Endodermal cell (in vitro differentiated cells): ENCODE measurements around the gene RNF20. TPM values are rescaled to one million over a fixed set of nuclear protein-coding genes. Genes with fewer than 3 reads are reported as not detected.

Experiments used
- DNase-seq: peaks from one replicate; pipeline ENCODE4 v3.0.0-alpha.2; 2017
- H3K27ac ChIP-seq: 2 replicates; pipeline ENCODE4 v1.5.1; 2013; ENCODE audit warnings: mild to moderate bottlenecking, low read depth, low read length, moderate library complexity
- H3K27me3 ChIP-seq: 2 replicates; pipeline ENCODE4 v1.6.1; 2013; ENCODE audit warnings: mild to moderate bottlenecking, low read length, moderate library complexity; ENCODE audit not compliant: insufficient read depth, control insufficient read depth, poor library complexity, severe bottlenecking
- H3K36me3 ChIP-seq: 2 replicates; pipeline ENCODE4 v1.7.0; 2013; ENCODE audit warnings: mild to moderate bottlenecking, low read length, moderate library complexity; ENCODE audit not compliant: control insufficient read depth, insufficient read depth
- H3K4me1 ChIP-seq: one replicate; pipeline ENCODE4 v1.7.0; 2013; ENCODE audit warnings: low read length; ENCODE audit not compliant: control insufficient read depth, insufficient read depth
- H3K4me3 ChIP-seq: 2 replicates; pipeline ENCODE4 v1.5.1; 2013; ENCODE audit warnings: mild to moderate bottlenecking, low read length, moderate library complexity
- H3K9ac ChIP-seq: 2 replicates; pipeline ENCODE4 v1.6.1; 2013; ENCODE audit warnings: mild to moderate bottlenecking, low read length, moderate library complexity; ENCODE audit not compliant: poor library complexity, severe bottlenecking; ENCODE audit errors: extremely low read depth
- H3K9me3 ChIP-seq: 2 replicates; pipeline ENCODE4 v1.6.1; 2013; ENCODE audit warnings: mild to moderate bottlenecking, low read length, moderate library complexity; ENCODE audit not compliant: control insufficient read depth
- H3K27ac Mint-ChIP-seq: 2 replicates; pipeline ENCODE4 v1.8.0; 2020; ENCODE audit warnings: mixed read lengths
- H3K27me3 Mint-ChIP-seq: 2 replicates; pipeline ENCODE4 v1.8.0; 2021; ENCODE audit warnings: mild to moderate bottlenecking, mixed read lengths; ENCODE audit not compliant: insufficient read depth
- H3K36me3 Mint-ChIP-seq: 2 replicates; pipeline ENCODE4 v1.8.0; 2020; ENCODE audit warnings: low read depth, mixed read lengths
- H3K4me1 Mint-ChIP-seq: 2 replicates; pipeline ENCODE4 v1.8.0; 2020; ENCODE audit warnings: mixed read lengths
- H3K4me3 Mint-ChIP-seq: 2 replicates; pipeline ENCODE4 v1.8.0; 2020; ENCODE audit warnings: mild to moderate bottlenecking, moderate library complexity, mixed read lengths
- H3K9me3 Mint-ChIP-seq: 2 replicates; pipeline ENCODE4 v1.8.0; 2020; ENCODE audit warnings: mild to moderate bottlenecking, mixed read lengths
- WGBS, 2 experiments: methylation state at CpG; one replicate each; pipeline versions ENCODE4 v1.1.5 to v1.1.7; 2013; ENCODE audit warnings: missing lambda C conversion rate in 2 of 2, mixed read lengths in 1 of 2; ENCODE audit not compliant: insufficient coverage in 1 of 2, insufficient read length in 1 of 2; 5-methylcytosine and 5-hydroxymethylcytosine counted together
- total RNA-seq, 2 donors: library from RNA; stranded (reverse); fragmentation: NEBNext Ultra II Directional in 1 of 2; extraction: Animal tissue kit (Norgen Biotek cat#: 25700) in 1 of 2; gene quantifications; 2 replicates in 1 of 2; 3 replicates in 1 of 2; pipeline ENCODE4 v1.2.1, GENCODE V29; 2021
- TF ChIP-seq, protein P1 (sequence below): fragments of 200-600 bp; sonication (generic); conservative IDR thresholded peaks from 2 replicates; pipeline ENCODE4 v1.5.0; 2021; ENCODE audit warnings: antibody characterized with exemption, mild to moderate bottlenecking

The RNF20 gene
- total RNA-seq, 2 donors from 2014 or later, result 45.4 to 58.4 TPM

GRCh38 chr9:101508211-101508610 lies 25.4 kb upstream of the RNF20 start:
- H3K27ac Mint-ChIP-seq, result no peak overlapping the region
- H3K36me3 ChIP-seq, result no peaks in the 10 kb centered on the region
- H3K9me3 Mint-ChIP-seq, result no peaks in the 10 kb centered on the region
- TF ChIP-seq, protein P1, sequence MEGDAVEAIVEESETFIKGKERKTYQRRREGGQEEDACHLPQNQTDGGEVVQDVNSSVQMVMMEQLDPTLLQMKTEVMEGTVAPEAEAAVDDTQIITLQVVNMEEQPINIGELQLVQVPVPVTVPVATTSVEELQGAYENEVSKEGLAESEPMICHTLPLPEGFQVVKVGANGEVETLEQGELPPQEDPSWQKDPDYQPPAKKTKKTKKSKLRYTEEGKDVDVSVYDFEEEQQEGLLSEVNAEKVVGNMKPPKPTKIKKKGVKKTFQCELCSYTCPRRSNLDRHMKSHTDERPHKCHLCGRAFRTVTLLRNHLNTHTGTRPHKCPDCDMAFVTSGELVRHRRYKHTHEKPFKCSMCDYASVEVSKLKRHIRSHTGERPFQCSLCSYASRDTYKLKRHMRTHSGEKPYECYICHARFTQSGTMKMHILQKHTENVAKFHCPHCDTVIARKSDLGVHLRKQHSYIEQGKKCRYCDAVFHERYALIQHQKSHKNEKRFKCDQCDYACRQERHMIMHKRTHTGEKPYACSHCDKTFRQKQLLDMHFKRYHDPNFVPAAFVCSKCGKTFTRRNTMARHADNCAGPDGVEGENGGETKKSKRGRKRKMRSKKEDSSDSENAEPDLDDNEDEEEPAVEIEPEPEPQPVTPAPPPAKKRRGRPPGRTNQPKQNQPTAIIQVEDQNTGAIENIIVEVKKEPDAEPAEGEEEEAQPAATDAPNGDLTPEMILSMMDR, result no peak
- H3K9me3 ChIP-seq, result no peaks in the 10 kb centered on the region
- H3K4me3 ChIP-seq, result no peak overlapping the region
- DNase-seq, result no peak
- H3K4me3 Mint-ChIP-seq, result no peak overlapping the region
- H3K27me3 ChIP-seq, result peaks cover 3% of the 10 kb centered on the region
- no peaks in the 10 kb centered on the region for H3K36me3 Mint-ChIP-seq
- H3K9ac ChIP-seq, result no peak overlapping the region
- peaks cover 11% of the 10 kb centered on the region for H3K4me1 Mint-ChIP-seq
- no peaks in the 10 kb centered on the region for H3K4me1 ChIP-seq
- H3K27ac ChIP-seq, result no peak overlapping the region
- H3K27me3 Mint-ChIP-seq, result peaks cover 4% of the 10 kb centered on the region
- 90 to 91% methylated on average over 4 to 5 of the region's 5 CpGs for WGBS, 2 experiments

DNA sequence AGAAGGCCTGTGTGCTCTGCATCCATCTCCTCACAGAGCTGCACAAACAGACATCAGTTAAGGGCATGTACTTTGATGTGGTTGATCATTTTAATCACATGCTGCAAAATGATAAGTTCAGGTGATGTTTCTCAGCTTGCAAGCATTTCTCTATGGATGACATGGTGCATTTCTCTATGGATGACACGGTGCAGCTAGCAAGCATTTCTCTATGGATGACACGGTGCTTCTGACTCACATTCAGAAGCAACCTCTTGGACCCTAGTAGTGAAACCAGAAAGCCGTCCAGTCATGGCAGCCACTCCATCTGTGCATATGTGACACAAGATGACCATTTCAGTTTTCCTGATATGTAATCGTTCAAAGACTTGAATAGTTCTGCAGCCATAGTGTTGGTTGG lies 24.1 kb upstream of the RNF20 start:
- Histone ChIP-seq H3K9me3 (no peaks in the 10 kb centered on the region), H3K4me3 (no peak overlapping the region), H3K27ac (no peak overlapping the region), H3K36me3 (no peaks in the 10 kb centered on the region), H3K4me1 (no peaks in the 10 kb centered on the region), H3K27me3 (peaks cover 3% of the 10 kb centered on the region), H3K9ac (no peak overlapping the region)
- Mint-ChIP-seq H3K4me3 (no peak overlapping the region), H3K27me3 (peaks cover 4% of the 10 kb centered on the region), H3K9me3 (no peaks in the 10 kb centered on the region), H3K27ac (no peak overlapping the region), H3K4me1 (peaks cover 21% of the 10 kb centered on the region), H3K36me3 (no peaks in the 10 kb centered on the region)
- 90% methylated on average over 3 to 4 of the region's 4 CpGs for WGBS, 2 experiments
- DNase-seq, result no peak
- TF ChIP-seq, protein P1, result no peak

- Histone ChIP-seq H3K4me3 (no peak overlapping the region), H3K27ac (no peak overlapping the region), H3K27me3 (peaks cover 3% of the 10 kb centered on the region), H3K4me1 (no peaks in the 10 kb centered on the region), H3K36me3 (no peaks in the 10 kb centered on the region), H3K9ac (no peak overlapping the region), H3K9me3 (no peaks in the 10 kb centered on the region)
- H3K27ac Mint-ChIP-seq, result no peak overlapping the region
- H3K27me3 Mint-ChIP-seq, result peaks cover 4% of the 10 kb centered on the region
- no peak for DNase-seq
- H3K36me3 Mint-ChIP-seq, result no peaks in the 10 kb centered on the region
- 93 to 96% methylated on average over 5 to 6 of the region's 6 CpGs for WGBS, 2 experiments
- H3K4me1 Mint-ChIP-seq, result peaks cover 21% of the 10 kb centered on the region
- H3K4me3 Mint-ChIP-seq, result no peak overlapping the region
- TF ChIP-seq, protein P1, result no peak
- no peaks in the 10 kb centered on the region for H3K9me3 Mint-ChIP-seq
Observed at GRCh38 chr9:101510459-101510858, 23.2 kb upstream of the RNF20 start.
